MM.1S (cell line): ENCODE data around the gene BPHL.

ENCODE experiments used
- EZH2 ChIP-seq: fragments of 300-600 bp; sonication (generic); optimal IDR thresholded peaks from 2 replicates; pipeline ENCODE3; 2017; ENCODE audit warnings: low read depth, mild to moderate bottlenecking, antibody characterized with exemption, low read length, mixed read lengths
- TF ChIP-seq, protein P1 (sequence below): fragments of 300-600 bp; sonication (generic); IDR thresholded peaks from 2 replicates; pipeline ENCODE4 v1.5.1; 2016; ENCODE audit warnings: antibody characterized with exemption, low read length, mixed read lengths

DNA sequence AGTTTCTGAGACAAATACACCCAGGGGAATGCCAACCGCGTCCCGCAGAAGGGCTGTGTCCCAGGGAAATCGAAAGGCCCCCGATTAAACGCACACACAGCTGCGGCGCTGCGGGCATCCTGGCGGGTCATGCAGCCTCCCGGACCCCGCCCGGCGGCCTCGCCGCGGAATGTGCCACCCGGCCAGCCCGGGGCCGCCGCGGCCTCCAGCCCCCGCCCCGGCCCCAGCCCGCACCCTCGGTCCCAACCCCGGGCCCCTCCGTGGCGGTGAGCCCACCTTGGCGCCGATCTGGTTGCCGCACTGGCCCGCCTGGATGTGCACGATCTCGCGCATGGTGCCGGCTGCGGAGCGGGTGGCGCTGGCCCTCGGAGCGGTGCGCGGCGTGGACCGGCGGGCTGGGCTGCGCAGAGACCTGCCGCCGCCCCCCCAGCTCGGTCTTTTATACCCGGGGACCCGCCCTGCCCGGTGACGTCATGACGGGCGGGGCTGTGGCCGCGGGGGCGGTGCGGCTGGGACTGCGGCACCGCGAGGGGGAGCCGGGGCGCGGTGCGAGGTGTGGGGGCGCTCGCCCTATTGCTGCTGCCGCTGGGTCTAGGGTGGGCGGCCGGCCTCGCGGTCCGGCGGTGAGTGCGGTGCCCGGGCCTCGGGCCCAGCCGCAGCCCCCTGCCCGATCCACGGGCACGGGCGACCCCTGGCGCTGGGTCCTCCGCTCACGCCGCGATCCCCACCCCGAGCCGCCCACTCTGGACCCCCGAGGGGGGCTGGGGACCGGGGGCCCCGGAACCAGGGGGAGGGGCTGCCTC lies 38.8 kb downstream of the BPHL start, which contains the start of gene TUBB2A:
- TF ChIP-seq, protein P1, sequence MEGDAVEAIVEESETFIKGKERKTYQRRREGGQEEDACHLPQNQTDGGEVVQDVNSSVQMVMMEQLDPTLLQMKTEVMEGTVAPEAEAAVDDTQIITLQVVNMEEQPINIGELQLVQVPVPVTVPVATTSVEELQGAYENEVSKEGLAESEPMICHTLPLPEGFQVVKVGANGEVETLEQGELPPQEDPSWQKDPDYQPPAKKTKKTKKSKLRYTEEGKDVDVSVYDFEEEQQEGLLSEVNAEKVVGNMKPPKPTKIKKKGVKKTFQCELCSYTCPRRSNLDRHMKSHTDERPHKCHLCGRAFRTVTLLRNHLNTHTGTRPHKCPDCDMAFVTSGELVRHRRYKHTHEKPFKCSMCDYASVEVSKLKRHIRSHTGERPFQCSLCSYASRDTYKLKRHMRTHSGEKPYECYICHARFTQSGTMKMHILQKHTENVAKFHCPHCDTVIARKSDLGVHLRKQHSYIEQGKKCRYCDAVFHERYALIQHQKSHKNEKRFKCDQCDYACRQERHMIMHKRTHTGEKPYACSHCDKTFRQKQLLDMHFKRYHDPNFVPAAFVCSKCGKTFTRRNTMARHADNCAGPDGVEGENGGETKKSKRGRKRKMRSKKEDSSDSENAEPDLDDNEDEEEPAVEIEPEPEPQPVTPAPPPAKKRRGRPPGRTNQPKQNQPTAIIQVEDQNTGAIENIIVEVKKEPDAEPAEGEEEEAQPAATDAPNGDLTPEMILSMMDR = peak; percentile 43
- TF ChIP-seq EZH2 = no peak
